ENCODE data around the gene RBM47. TPM values are rescaled to one million over a fixed set of nuclear protein-coding genes. Genes with fewer than 3 reads are reported as not detected.
"Not testable (repeated sequence)": the region's sequence is repeated elsewhere in the genome, so short reads cannot be mapped to it uniquely, and the experiment has no call there.

Gene RBM47
- total RNA-seq, 1 donor from 2014 or later = 41.1 TPM

DNA sequence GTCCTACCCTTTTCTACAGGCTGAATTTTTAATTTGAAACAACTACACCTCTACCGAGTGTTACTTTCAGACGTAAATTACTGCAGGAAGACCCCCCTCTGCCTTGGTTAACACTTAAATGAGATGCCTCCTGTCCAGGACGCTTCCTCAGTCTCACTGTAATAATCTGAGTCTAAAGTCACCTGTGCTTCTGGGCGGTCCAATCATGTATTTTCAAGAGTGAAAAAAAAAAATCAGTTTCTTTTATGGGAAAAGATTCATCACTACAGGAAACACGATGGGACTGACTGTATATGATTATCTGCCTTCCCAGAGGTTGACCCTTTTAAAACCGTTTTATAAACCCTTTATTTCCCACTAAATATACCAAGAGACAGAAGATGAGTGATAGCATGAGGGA is 776 bp downstream of the RBM47 start:
- H3K4me3 ChIP-seq (ENCODE audit: low read depth, low read length) = peak overlapping the region; percentile 57
- TF ChIP-seq, protein P1, sequence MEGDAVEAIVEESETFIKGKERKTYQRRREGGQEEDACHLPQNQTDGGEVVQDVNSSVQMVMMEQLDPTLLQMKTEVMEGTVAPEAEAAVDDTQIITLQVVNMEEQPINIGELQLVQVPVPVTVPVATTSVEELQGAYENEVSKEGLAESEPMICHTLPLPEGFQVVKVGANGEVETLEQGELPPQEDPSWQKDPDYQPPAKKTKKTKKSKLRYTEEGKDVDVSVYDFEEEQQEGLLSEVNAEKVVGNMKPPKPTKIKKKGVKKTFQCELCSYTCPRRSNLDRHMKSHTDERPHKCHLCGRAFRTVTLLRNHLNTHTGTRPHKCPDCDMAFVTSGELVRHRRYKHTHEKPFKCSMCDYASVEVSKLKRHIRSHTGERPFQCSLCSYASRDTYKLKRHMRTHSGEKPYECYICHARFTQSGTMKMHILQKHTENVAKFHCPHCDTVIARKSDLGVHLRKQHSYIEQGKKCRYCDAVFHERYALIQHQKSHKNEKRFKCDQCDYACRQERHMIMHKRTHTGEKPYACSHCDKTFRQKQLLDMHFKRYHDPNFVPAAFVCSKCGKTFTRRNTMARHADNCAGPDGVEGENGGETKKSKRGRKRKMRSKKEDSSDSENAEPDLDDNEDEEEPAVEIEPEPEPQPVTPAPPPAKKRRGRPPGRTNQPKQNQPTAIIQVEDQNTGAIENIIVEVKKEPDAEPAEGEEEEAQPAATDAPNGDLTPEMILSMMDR (IDR thresholded peaks at IDR 0.05; ENCODE audit: insufficient read depth, low read length, poor library complexity, severe bottlenecking) = no peak
- H3K36me3 ChIP-seq (ENCODE audit: control insufficient read depth, insufficient read depth, low read length) = no peaks in the 10 kb centered on the region
- DNase-seq (ENCODE audit: low read depth) = no peak
- H3K27me3 ChIP-seq (ENCODE audit: control insufficient read depth, insufficient read depth, low read length) = no peaks in the 10 kb centered on the region

- peak overlapping the region; percentile 43 for H3K4me3 ChIP-seq (ENCODE audit: low read depth, low read length)
- not testable (repeated sequence) for H3K27me3 ChIP-seq (ENCODE audit: control insufficient read depth, insufficient read depth, low read length); DNase-seq (ENCODE audit: low read depth); H3K36me3 ChIP-seq (ENCODE audit: control insufficient read depth, insufficient read depth, low read length)
Measured at GRCh38 chr4:40628407-40628806, 1.3 kb downstream of the RBM47 start.

DNA sequence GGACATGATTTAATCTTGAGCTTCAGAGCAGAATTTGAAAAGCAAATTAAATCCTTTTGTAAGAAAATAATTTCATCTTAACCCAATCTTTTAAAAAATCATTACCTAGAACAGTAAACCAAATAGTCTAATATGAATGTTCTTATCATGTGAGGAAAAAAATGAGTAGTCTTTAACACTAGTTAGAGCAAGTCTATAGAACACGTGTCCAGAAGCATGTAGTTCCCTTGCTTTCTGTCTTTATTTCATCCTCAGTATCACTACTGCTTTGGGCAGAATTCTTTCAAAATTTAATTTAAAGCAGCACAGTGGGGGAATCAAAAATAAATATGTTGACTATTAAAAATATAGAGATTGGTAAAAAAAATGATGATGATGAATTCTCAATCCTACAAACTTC is 2.1 kb downstream of the RBM47 start:
- Histone ChIP-seq H3K27me3 (ENCODE audit: control insufficient read depth, insufficient read depth, low read length) (no peaks in the 10 kb centered on the region), H3K4me3 (ENCODE audit: low read depth, low read length) (no peak overlapping the region), H3K36me3 (ENCODE audit: control insufficient read depth, insufficient read depth, low read length) (no peaks in the 10 kb centered on the region)
- DNase-seq (ENCODE audit: low read depth) = no peak
- TF ChIP-seq, protein P1 (IDR thresholded peaks at IDR 0.05; ENCODE audit: insufficient read depth, low read length, poor library complexity, severe bottlenecking) = no peak

GRCh38 chr4:40626183-40626990 is 3.3 kb downstream of the RBM47 start:
- DNase-seq (ENCODE audit: low read depth) = no peak
- Histone ChIP-seq H3K27me3 (ENCODE audit: control insufficient read depth, insufficient read depth, low read length) (no peaks in the 10 kb centered on the region), H3K36me3 (ENCODE audit: control insufficient read depth, insufficient read depth, low read length) (no peaks in the 10 kb centered on the region), H3K4me3 (ENCODE audit: low read depth, low read length) (peak overlapping the region; percentile 3)
- TF ChIP-seq, protein P1 (IDR thresholded peaks at IDR 0.05; ENCODE audit: insufficient read depth, low read length, poor library complexity, severe bottlenecking) = no peak

- Histone ChIP-seq H3K36me3 (ENCODE audit: control insufficient read depth, insufficient read depth, low read length) (no peaks in the 10 kb centered on the region), H3K4me3 (ENCODE audit: low read depth, low read length) (no peak overlapping the region), H3K27me3 (ENCODE audit: control insufficient read depth, insufficient read depth, low read length) (no peaks in the 10 kb centered on the region)
- no peak for DNase-seq (ENCODE audit: low read depth)
- TF ChIP-seq, protein P1 (IDR thresholded peaks at IDR 0.05; ENCODE audit: insufficient read depth, low read length, poor library complexity, severe bottlenecking) = no peak
Measured at GRCh38 chr4:40623707-40624106, 6.0 kb downstream of the RBM47 start.

GRCh38 chr4:40622913-40623312 is 6.8 kb downstream of the RBM47 start:
- H3K4me3 ChIP-seq (ENCODE audit: low read depth, low read length) = no peak overlapping the region
- H3K36me3 ChIP-seq (ENCODE audit: control insufficient read depth, insufficient read depth, low read length) = no peaks in the 10 kb centered on the region
- no peaks in the 10 kb centered on the region for H3K27me3 ChIP-seq (ENCODE audit: control insufficient read depth, insufficient read depth, low read length)
- TF ChIP-seq, protein P1 (IDR thresholded peaks at IDR 0.05; ENCODE audit: insufficient read depth, low read length, poor library complexity, severe bottlenecking) = no peak
- DNase-seq (ENCODE audit: low read depth) = no peak

Measured in kidney epithelial cell (primary cell).